GM23338 (cell line): ENCODE data around the gene ANTXR1. TPM values are rescaled to one million over a fixed set of nuclear protein-coding genes. Genes with fewer than 3 reads are reported as not detected.

Source experiments
- ATAC-seq: fragments of 200-7000 bp; cut with Tn5 transposase; 3 replicates; pipeline ENCODE4 v1.9.1; 2020
- DNase-seq: peaks from one replicate; pipeline ENCODE4 v3.0.0-alpha.2; 2015; ENCODE audit warnings: low spot score
- H2AFZ ChIP-seq: fragments of 200-600 bp; sonication (generic); 2 replicates; pipeline ENCODE4 v1.8.0; 2016; ENCODE audit warnings: antibody characterized with exemption, mild to moderate bottlenecking, moderate library complexity
- H3F3A ChIP-seq: fragments of 200-600 bp; sonication (generic); replicated peaks from 2 replicates; pipeline ENCODE4 v1.8.0; 2017; ENCODE audit warnings: antibody characterized with exemption, mixed run types, low read depth
- H3K27ac ChIP-seq: fragments of 200-600 bp; sonication (generic); 2 replicates; pipeline ENCODE4 v1.6.1; 2016; ENCODE audit warnings: low read depth
- H3K27me3 ChIP-seq: fragments of 200-600 bp; sonication (generic); 2 replicates; pipeline ENCODE4 v1.8.0; 2016; ENCODE audit warnings: mild to moderate bottlenecking, mixed run types, moderate library complexity; ENCODE audit not compliant: insufficient read depth
- H3K36me3 ChIP-seq: fragments of 200-600 bp; sonication (generic); 2 replicates; pipeline ENCODE4 v1.8.0; 2016; ENCODE audit warnings: mild to moderate bottlenecking; ENCODE audit not compliant: insufficient read depth
- H3K4me1 ChIP-seq: fragments of 200-600 bp; sonication (generic); 2 replicates; pipeline ENCODE4 v1.8.0; 2016; ENCODE audit warnings: mild to moderate bottlenecking, moderate library complexity; ENCODE audit not compliant: insufficient read depth
- H3K4me2 ChIP-seq: fragments of 200-600 bp; sonication (generic); 2 replicates; pipeline ENCODE4 v1.7.1; 2017; ENCODE audit warnings: mixed run types
- H3K4me3 ChIP-seq: fragments of 200-600 bp; sonication (generic); 2 replicates; pipeline ENCODE4 v1.6.1; 2016; ENCODE audit warnings: mixed run types
- H3K79me2 ChIP-seq: fragments of 200-600 bp; sonication (generic); replicated peaks from 2 replicates; pipeline ENCODE4 v1.8.0; 2017; ENCODE audit warnings: mild to moderate bottlenecking; ENCODE audit not compliant: insufficient read depth
- H3K9me2 ChIP-seq: fragments of 200-600 bp; sonication (generic); 2 replicates; pipeline ENCODE4 v1.8.0; 2017; ENCODE audit not compliant: insufficient read depth
- H4K20me1 ChIP-seq: fragments of 200-600 bp; sonication (generic); replicated peaks from 2 replicates; pipeline ENCODE4 v1.8.0; 2017; ENCODE audit warnings: mild to moderate bottlenecking; ENCODE audit not compliant: insufficient read depth
- H3K27ac Mint-ChIP-seq: 2 replicates; pipeline ENCODE4 v1.8.0; 2020; ENCODE audit warnings: inconsistent platforms, mild to moderate bottlenecking, moderate library complexity, mixed read lengths
- H3K27me3 Mint-ChIP-seq: 3 replicates; pipeline ENCODE4 v1.8.0; 2022; ENCODE audit warnings: low read depth, mild to moderate bottlenecking, moderate library complexity, mixed read lengths, inconsistent platforms; ENCODE audit not compliant: insufficient read depth, poor library complexity
- H3K36me3 Mint-ChIP-seq: 3 replicates; pipeline ENCODE4 v1.8.0; 2021; ENCODE audit warnings: low read depth, mild to moderate bottlenecking, inconsistent platforms, moderate library complexity, mixed read lengths
- H3K4me1 Mint-ChIP-seq: 3 replicates; pipeline ENCODE4 v1.8.0; 2020; ENCODE audit warnings: mild to moderate bottlenecking, inconsistent platforms, mixed read lengths
- H3K4me3 Mint-ChIP-seq: 3 replicates; pipeline ENCODE4 v1.8.0; 2021; ENCODE audit warnings: moderate library complexity, mild to moderate bottlenecking, inconsistent platforms, mixed read lengths
- H3K9me3 Mint-ChIP-seq: 3 replicates; pipeline ENCODE4 v1.8.0; 2020; ENCODE audit warnings: moderate library complexity, mild to moderate bottlenecking, inconsistent platforms, mixed read lengths
- ETS1 ChIP-seq: IDR thresholded peaks from 2 replicates; pipeline ENCODE4 v1.6.1; 2016; ENCODE audit warnings: antibody characterized with exemption
- EZH2 ChIP-seq: fragments of 200-600 bp; sonication (generic); IDR thresholded peaks from one replicate; pipeline ENCODE4 v1.8.0; 2017; ENCODE audit warnings: antibody characterized with exemption, mild to moderate bottlenecking, low read depth; ENCODE audit not compliant: unreplicated experiment
- EZH2phosphoT487 ChIP-seq: fragments of 200-600 bp; sonication (generic); IDR thresholded peaks from one replicate; pipeline ENCODE4 v1.8.1; 2018; ENCODE audit warnings: antibody characterized with exemption; ENCODE audit not compliant: unreplicated experiment
- NANOG ChIP-seq: IDR thresholded peaks from 2 replicates; pipeline ENCODE4 v1.6.1; 2016; ENCODE audit warnings: antibody characterized with exemption, borderline replicate concordance
- POLR2AphosphoS5 ChIP-seq: IDR thresholded peaks from 2 replicates; pipeline ENCODE4 v1.6.1; 2016; ENCODE audit warnings: antibody characterized with exemption, low read depth
- REST ChIP-seq: IDR thresholded peaks from one replicate; pipeline ENCODE4 v1.6.1; 2018; ENCODE audit warnings: antibody characterized with exemption; ENCODE audit not compliant: unreplicated experiment
- STAT1 ChIP-seq: IDR thresholded peaks from one replicate; pipeline ENCODE4 v1.6.1; 2016; ENCODE audit warnings: antibody characterized with exemption; ENCODE audit not compliant: unreplicated experiment
- ZNF114 ChIP-seq: fragments of 250-450 bp; sonication (Bioruptor Pico); IDR thresholded peaks from 2 replicates; pipeline ENCODE4 v1.5.0; 2020; ENCODE audit warnings: mild to moderate bottlenecking, moderate library complexity
- ZNF331 ChIP-seq: fragments of 250-450 bp; sonication (Bioruptor Pico); IDR thresholded peaks from 2 replicates; pipeline ENCODE4 v1.5.0; 2020; ENCODE audit warnings: low read depth, mild to moderate bottlenecking, moderate library complexity
- ZNF462 ChIP-seq: fragments of 250-450 bp; sonication (Bioruptor Pico); IDR thresholded peaks from 2 replicates; pipeline ENCODE4 v1.5.0; 2020; ENCODE audit warnings: mild to moderate bottlenecking, moderate library complexity
- polyA plus RNA-seq: library from polyadenylated mRNA; unstranded; fragments of >200 nt; fragmentation: Nextera tagmentation; extraction: Ambion mirVana; gene quantifications from 2 replicates; pipeline ENCODE4 v1.2.1, GENCODE V29; 2016
- total RNA-seq: library from RNA; depleted of rRNA; stranded (reverse); fragments of >200 nt; shearing (Covaris generic); gene quantifications from 2 replicates; pipeline ENCODE4 v1.2.3, GENCODE V29; 2014

ANTXR1 gene
- total and polyA plus RNA-seq, 2 experiments from 2014 or later: 16.1 to 23.1 TPM

- TF ChIP-seq ZNF331 (CRISPR knock-in tag) (no peak), ETS1 (no peak), EZH2phosphoT487 (no peak), NANOG (no peak)
Measured at GRCh38 chr2:69175790-69176715, 163.1 kb downstream of the ANTXR1 start (continued).

GRCh38 chr2:69177063-69177771, 164.2 kb downstream of the ANTXR1 start:
- Histone ChIP-seq H2AFZ (peak overlapping the region; percentile 30; the same call in 1 of the 2 replicates), H3K9me2 (no peaks in the 10 kb centered on the region), H3K27ac (peak overlapping the region; percentile 98), H3K4me2 (peak overlapping the region; percentile 78), H3K27me3 (no peaks in the 10 kb centered on the region), H3K4me1 (peaks cover 23% of the 10 kb centered on the region), H3F3A (0 out of 2 replicates have a peak, but pooled peaks cover 5% of the 10 kb centered on the region), H4K20me1 (no peaks in the 10 kb centered on the region), H3K79me2 (no peaks in the 10 kb centered on the region), H3K4me3 (peak overlapping the region; percentile 41), H3K36me3 (no peaks in the 10 kb centered on the region)
- peaks cover 5% of the 10 kb centered on the region for H3K27me3 Mint-ChIP-seq
- peak overlapping the region; percentile 99 for H3K27ac Mint-ChIP-seq
- peaks cover 21% of the 10 kb centered on the region for H3K4me1 Mint-ChIP-seq
- ATAC-seq (peak; percentile 52), DNase-seq (peak; percentile 70)
- H3K36me3 Mint-ChIP-seq: peaks cover 5% of the 10 kb centered on the region; the same call in 1 of the 3 replicates
- no peaks in the 10 kb centered on the region for H3K9me3 Mint-ChIP-seq
- peak overlapping the region; percentile 67 for H3K4me3 Mint-ChIP-seq
- TF ChIP-seq EZH2phosphoT487 (no peak), ETS1 (no peak), ZNF462 (no peak), STAT1 (no peak), EZH2 (no peak), REST (no peak), ZNF331 (CRISPR knock-in tag) (no peak), ZNF114 (CRISPR knock-in tag) (no peak), POLR2AphosphoS5 (no peak)
